GM18526 (cell line): ENCODE results near the gene EIF1.

Experiments used
- POLR2A ChIP-seq: IDR thresholded peaks from 3 replicates; pipeline ENCODE4 v1.6.1; 2011; ENCODE audit not compliant: insufficient read length; ENCODE audit errors: extremely low read depth

The EIF1 gene

DNA sequence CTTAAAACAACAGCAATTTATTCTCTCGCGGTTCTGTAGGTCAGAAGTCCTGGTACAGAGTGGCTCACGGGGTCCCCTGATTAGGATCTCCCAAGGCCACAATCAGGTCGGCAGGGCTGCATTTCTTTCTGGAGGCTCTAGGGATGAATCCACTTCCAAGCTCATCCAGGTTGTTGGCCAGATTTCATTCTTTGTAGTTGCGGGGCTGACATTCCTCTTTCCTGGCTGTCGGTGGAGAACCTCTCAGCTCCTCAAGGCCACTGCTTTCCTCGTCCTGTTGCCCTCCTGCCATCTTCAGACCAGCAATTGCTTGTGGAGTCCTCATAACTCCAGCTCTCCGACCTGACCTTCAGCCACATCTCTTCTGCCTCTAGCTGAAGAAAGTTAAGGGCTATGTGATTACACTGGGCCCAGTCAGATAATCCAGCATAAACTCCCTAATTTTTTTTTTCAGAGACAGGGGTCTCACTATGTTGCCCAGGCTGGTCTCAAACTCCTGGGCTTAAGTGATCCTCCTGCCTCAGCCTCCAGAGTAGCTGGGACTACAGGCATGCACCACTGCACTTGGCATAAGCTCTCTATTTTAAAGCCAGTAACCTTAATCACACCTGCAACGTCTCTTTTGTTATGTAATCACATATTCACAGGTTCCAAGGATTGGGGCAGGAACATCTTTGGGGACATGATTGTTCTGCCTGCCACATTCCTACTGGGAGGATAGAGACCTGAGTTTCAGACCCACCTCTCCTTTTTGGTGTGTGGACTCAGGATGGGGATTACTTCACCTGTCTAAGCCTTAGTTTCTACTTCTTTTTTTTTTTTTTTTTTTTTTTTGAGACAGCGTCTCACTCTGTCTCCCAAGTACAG lies 19.4 kb downstream of the EIF1 start:
- TF ChIP-seq POLR2A: no peak

DNA sequence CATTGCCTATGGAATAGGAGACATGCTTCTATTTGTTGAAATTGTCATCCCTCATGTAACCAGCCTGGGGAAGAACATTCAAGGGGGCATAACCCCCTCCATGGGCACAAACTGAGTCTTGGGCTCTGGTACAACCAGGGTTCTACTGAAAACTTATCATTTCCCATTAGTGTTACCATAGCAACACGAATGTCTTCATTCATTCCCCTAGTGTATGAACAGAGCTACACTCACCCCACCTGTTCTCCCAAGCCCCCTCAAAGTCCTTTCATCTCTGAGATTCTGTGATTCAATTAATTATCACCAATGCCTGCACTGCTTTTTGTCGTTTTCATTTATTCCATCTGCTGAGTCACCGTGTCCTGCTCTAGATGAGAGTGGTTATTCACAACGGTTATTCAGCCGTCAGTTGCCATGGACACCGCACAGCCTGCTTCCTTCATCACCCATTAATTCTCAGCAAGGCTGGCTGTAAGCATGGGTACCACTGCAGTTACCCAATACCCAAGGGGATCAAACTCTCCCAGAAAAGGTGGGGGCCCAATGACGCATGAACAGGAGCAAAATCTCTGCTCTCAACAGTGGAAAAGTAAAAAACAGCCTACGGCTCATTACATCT lies 21.9 kb downstream of the EIF1 start:
- TF ChIP-seq POLR2A: no peak

DNA sequence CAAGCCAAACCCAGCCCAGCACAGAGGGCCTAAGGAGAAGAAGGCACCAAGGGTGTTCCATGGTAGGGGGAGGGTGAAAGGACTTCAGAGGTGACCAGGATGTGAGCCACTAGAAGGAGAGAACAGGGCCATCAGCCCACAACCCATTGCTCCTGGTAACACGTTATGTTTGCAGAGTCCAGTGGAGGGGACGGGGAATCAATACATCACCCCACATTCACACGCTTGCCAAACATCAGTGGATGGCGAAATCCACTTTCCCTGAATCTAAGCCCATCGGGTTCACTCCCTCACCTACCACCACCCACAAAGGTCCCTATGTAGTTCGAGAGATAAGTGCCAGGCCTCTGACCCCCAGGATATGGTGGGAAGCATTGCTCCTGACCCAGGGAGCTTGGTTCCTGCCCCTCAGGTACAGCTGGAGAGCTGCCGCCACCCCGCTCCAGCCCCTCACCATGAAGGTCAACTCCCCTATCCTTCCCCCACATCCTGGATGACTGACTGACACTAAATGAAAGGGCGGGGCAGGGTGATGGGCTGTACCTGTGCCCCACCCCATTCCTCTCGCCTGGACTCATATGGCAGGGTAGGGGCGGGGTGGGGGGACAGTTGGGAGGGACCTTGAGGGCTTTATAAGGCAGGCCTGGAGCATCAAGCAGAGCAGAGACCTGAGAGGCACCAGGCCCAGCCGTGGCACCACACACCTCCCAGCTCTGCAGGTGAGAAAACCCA lies 23.1 kb downstream of the EIF1 start, which contains the start of gene GAST:
GAST (plus strand) TSS at position 663 of the 732 bp plus-strand sequence. CDS start 3,106 bp downstream, outside the sequence.
- no peak for TF ChIP-seq POLR2A

DNA sequence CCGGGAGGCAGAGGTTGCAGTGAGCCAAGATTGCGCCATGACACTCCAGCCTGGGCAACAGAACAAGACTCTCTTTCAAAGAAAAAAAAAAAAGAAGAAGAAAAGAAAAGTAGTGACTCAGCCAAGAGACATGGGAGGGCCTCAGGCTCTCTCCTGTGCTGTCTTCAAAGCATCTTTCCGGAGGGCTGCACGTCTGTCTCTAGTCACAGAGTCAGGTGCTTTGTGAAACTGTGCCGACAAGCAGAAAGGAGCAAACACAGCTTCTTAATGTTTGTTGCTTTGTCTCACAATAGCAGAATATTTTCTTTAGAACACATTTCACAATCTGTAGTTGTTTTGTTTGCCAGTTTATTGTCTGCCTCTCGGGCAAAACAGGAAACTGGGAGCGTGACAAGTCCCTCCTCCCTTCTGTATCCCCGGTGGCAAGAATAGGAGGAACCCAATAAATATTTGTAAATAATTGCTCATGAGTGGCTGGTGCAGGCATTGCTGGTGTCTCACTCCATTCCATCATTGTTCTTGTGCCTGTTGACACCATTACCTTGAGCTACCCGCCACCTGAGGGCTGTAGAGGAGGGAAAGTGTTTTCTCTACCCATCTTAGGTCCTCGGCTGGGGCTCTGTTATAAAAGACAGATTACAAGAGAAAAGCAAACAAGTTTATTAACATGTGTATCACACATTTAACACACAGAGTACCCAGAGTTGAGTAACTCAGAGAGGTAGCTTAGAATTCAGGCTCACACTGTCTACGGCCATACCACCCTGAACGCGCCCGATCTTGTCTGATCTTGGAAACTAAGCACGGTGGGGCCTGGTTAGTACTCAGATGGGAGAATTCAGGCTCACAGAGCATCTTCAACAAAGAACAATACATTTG lies 29.0 kb downstream of the EIF1 start:
- no peak for TF ChIP-seq POLR2A

DNA sequence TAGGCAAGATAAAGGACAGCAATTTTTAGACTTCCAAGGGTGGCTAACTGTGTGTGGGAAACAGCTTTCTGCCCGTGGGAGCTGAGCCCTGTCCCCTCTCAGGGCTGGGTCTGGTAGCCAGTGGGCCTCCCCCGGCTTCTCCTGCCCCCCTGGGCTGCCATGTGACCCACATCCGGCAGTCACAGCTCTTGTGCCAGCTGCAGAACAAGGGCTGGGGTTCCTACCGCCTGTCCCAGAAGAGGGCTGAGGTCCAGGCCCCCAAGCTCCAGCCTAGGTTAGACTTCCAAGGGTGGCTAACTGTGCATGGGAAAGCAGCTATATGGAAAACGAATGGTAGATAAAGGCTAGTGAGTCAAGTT lies 29.6 kb downstream of the EIF1 start:
- no peak for TF ChIP-seq POLR2A

DNA sequence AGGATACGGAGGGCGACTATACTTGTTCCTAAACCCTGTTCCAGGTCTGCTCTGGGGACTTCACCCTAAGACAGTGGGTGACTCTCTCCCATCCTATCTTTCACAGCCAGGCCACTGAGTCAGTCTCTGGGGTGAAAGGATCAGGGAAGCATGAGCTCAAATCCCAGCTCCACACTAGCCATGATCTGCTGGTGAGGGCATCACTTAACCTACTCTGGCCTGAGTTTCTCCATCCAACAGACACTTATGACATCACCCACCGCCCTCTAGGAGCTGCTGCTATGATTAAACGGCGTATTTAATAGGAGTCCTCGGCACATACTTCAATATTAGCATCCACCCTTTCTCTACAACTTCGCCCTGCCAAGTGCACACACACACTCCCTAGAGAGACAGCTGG lies 33.5 kb downstream of the EIF1 start:
- no peak for TF ChIP-seq POLR2A

DNA sequence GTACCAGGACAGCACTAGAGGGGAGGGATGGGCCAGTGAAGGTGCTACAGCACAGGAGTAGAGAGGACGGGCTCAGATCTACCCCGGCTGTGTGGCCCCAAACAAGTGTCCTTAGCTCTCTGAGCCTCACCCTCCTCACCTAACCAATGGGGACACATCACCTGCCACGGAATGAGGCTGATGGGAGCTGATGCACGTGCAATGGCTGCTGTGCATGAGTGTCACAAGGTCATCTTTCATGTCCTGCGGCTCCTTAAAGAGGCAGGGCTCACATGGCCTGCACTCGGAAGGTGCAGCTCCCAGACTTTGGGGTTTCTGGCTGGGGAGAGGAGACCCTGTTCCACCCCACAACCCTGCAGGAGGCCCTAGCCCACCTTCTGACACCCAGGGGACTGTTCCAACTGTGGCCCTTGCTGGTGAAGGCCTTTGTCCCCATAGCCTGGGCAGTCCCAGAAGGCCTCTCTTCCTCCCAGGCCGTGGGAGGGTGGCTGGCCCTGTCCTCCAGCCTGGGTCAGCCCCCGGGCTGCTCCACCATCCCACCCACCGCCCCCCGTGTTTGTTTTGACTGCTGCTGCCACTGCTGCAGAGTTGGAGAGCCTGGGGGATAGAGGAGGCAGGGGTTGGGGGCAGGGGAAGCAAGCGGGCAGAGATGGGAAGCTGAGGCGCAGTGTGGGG lies 35.3 kb downstream of the EIF1 start:
- no peak for TF ChIP-seq POLR2A

DNA sequence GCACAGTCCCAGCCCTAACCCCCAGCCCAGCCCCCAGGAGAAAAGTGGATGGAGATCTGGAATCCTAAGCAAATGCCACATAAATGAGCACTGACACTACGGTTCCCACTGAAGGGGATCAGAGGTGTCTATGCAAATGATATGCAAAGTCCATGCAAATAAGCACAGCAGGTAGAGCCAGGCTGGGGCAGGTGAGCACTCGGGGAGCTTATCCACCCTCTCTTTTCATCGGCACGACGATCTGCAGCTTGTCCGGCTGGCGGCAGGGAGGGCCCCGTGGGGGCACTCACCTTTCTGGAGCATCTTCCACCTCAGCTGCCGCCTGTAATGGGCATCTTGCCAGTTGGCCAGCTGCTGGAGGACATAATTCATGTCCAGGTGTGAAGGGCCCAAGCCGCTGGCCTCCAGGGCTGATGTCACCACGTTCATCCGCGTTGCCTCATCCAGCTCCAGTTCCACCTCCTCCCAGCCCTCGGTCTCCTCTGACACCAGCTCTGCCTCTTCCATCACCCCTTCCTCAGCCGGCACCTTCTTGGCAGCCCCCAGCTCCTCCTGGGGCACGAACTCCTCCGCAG lies 35.9 kb downstream of the EIF1 start:
- TF ChIP-seq POLR2A: no peak

DNA sequence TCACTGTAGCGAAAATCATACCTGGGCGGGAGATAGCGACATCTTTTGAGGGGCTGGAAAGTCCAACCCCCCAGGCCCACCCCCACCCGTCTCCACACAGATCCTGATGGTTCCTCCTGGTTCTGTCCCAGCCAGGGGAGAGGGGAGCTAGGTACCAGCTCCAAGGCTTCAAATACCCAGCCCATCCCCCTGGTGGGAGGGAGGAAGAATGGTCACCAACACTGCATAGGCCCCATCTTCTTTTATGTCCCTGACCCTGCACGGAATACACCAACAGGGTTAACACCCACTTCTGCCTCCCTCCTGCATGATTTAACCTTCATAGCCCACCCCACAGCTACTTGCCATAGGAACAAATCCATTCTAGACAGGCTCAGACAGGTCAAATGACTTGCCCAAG lies 36.4 kb downstream of the EIF1 start:
- no peak for TF ChIP-seq POLR2A

DNA sequence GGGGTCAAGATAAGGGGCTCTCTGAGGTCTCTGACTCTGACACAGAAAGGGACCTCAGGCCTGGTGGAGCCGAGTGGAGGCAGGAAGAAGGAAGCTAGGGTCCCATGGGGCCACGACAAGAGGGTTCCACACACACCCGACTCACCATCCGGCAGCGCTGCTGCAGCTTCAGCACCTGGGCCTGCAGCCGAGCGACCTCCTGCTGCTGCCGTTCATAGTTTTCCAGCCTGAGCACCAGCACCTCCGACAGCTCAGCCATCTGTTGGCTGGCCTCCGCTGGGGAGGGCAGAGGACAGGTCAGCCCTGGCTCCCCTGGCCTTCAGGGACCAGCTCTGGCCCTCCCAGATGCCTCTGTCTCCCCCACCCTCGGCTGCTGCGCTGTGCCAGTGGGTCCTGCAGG lies 39.4 kb downstream of the EIF1 start:
- no peak for TF ChIP-seq POLR2A

DNA sequence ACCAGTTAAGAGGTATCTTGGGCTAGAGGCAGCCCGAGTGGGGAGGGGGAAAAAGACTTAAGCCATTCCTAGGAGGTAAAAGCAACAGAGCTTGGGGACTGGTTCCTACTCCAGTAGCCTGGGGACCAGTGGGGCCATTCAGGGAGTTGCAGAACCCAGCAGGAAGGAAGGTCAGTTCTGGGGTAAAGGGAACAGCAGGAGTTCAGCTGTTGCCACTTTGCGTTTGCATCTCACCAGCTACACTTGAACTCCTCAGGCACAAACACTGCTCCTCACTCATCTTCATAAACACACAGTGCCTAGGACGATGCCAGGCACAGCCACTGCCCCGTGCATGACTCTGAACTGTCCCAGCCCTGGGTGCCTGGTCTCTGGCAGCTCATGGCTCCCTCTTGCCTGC lies 41.8 kb downstream of the EIF1 start:
- TF ChIP-seq POLR2A: no peak

DNA sequence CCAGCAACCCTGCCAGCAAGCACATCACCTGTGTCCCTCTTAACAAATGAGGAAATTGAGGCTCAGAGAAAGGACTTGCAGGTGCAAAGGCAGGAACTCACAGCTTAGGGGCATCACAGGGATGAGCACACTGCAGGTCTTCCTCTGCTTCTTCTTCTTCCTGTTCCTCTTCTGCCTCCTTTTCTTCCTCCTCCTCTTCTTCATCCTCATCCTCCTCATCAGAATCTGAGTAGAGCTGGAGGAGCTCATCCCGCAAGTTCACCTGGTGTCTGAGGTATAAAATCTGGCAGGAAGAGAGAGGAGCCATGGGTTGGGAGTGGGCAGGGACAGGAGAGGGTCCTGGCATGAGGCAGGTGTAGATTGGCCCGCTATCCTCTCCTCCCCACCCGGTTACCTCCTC lies 43.2 kb downstream of the EIF1 start:
- TF ChIP-seq POLR2A: no peak

DNA sequence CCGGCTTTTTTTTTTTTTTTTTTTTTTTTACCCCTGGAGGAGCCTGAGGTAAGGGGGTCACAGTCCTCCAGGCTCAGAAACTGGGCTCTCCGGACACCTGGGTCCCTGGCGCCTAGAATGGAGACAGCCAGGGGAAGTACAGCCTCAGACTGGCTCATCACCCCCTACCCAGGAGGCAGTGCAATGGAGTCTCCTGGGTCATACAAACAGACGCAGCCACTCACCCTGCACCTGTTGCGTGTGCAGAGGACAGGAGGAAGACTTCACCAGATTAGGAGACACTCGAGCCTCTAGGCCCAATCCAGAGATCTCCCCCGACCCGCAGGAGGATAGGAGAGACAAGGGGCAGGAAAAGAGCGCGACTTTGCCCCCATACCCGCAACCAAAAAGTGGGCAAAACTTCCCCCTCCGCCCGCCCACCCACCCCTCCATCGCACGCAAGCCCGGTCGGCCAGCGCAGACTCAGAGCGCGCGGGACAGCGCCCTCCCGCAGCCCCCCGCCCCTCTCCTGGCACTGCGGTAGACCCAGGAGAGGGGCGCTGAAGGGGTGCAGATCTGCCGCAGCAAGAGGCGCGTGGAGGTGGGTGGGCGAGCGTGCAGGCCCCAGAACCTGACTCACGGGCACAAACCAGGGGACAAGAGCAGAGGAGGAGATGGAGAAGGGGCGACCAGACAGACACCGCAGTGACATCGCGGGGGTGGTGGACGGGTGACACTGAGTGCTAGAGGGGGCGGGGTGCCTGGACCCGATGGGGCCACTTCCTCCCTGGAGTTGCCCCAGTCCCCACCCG lies 44.9 kb downstream of the EIF1 start:
- TF ChIP-seq POLR2A: no peak
